CD14-positive monocyte (primary cell): ENCODE results near the gene SKA2. TPM values are rescaled to one million over a fixed set of nuclear protein-coding genes. Genes with fewer than 3 reads are reported as not detected.

ENCODE experiments used
- DNase-seq, 3 donors: peaks; one replicate each; pipeline ENCODE4 v3.0.0-alpha.2; 2011 to 2022
- H2AFZ ChIP-seq: 2 replicates; pipeline ENCODE4 v1.6.0; 2012; ENCODE audit warnings: mild to moderate bottlenecking, low read depth, low read length, inconsistent platforms; ENCODE audit not compliant: insufficient read depth, poor library complexity, severe bottlenecking
- H3K27ac ChIP-seq, 2 donors: 1 replicate in 1 of 2; 2 replicates in 1 of 2; pipeline ENCODE4 v1.5.1; 2012 to 2013; ENCODE audit warnings: low read length in 2 of 2, control low read depth in 1 of 2, inconsistent platforms in 1 of 2, low read depth in 1 of 2, mild to moderate bottlenecking in 1 of 2
- H3K27me3 ChIP-seq, 2 donors: one replicate each; pipeline versions ENCODE4 v1.6.0 to v1.6.1; 2011 to 2013; ENCODE audit warnings: low read length in 2 of 2; ENCODE audit not compliant: control insufficient read depth in 2 of 2, insufficient read depth in 2 of 2
- H3K36me3 ChIP-seq, 2 donors: replicated peaks in 1 of 2; 1 replicate in 1 of 2; 2 replicates in 1 of 2; pipeline versions ENCODE4 v1.5.1 to v1.6.1; 2012 to 2013; ENCODE audit warnings: low read length in 2 of 2, control low read depth in 1 of 2, inconsistent platforms in 1 of 2, mild to moderate bottlenecking in 1 of 2; ENCODE audit not compliant: insufficient read depth in 2 of 2, control insufficient read depth in 1 of 2
- H3K4me1 ChIP-seq, 2 donors: 1 replicate in 1 of 2; 2 replicates in 1 of 2; pipeline versions ENCODE4 v1.5.1 to v1.6.1; 2012 to 2013; ENCODE audit warnings: low read length in 2 of 2, control low read depth in 1 of 2, inconsistent platforms in 1 of 2, mild to moderate bottlenecking in 1 of 2, moderate library complexity in 1 of 2; ENCODE audit not compliant: insufficient read depth in 2 of 2, control insufficient read depth in 1 of 2
- H3K4me2 ChIP-seq: replicated peaks from 2 replicates; pipeline ENCODE3; 2012; ENCODE audit warnings: low read length, moderate library complexity, mild to moderate bottlenecking; ENCODE audit not compliant: poor library complexity, severe bottlenecking; ENCODE audit errors: extremely low read depth
- H3K4me3 ChIP-seq, 3 experiments: fragments of 200-600 bp in 1 of 3; sonication (generic) in 1 of 3; replicated peaks in 1 of 3; 1 replicate in 2 of 3; 2 replicates in 1 of 3; pipeline ENCODE4 v1.5.1; 2011 to 2013; ENCODE audit warnings: low read length in 3 of 3, mild to moderate bottlenecking in 3 of 3, control low read depth in 2 of 3, low read depth in 2 of 3, inconsistent platforms in 1 of 3, moderate library complexity in 1 of 3
- H3K79me2 ChIP-seq: 2 replicates; pipeline ENCODE4 v1.6.0; 2012; ENCODE audit warnings: mild to moderate bottlenecking, control low read depth, inconsistent platforms, low read length, moderate library complexity; ENCODE audit not compliant: insufficient read depth
- H3K9ac ChIP-seq: 2 replicates; pipeline ENCODE4 v1.6.0; 2017; ENCODE audit warnings: low read length, mild to moderate bottlenecking; ENCODE audit not compliant: insufficient read depth, poor library complexity, severe bottlenecking
- H3K9me3 ChIP-seq, 2 donors: replicated peaks in 1 of 2; 1 replicate in 1 of 2; 2 replicates in 1 of 2; pipeline versions ENCODE4 v1.5.1 to v1.6.1; 2012 to 2013; ENCODE audit warnings: low read length in 2 of 2, control low read depth in 1 of 2; ENCODE audit not compliant: control insufficient read depth in 1 of 2, insufficient read depth in 1 of 2
- H4K20me1 ChIP-seq: 2 replicates; pipeline ENCODE4 v1.6.0; 2012; ENCODE audit warnings: mild to moderate bottlenecking, low read length, control low read depth, moderate library complexity; ENCODE audit not compliant: insufficient read depth
- H3K27ac Mint-ChIP-seq, 7 donors: one replicate each; pipeline ENCODE4 v1.8.0; 2020; ENCODE audit warnings: mild to moderate bottlenecking in 7 of 7, mixed read lengths in 7 of 7, moderate library complexity in 6 of 7, inconsistent platforms in 2 of 7
- H3K27me3 Mint-ChIP-seq, 3 donors: one replicate each; pipeline ENCODE4 v1.8.0; 2021 to 2022; ENCODE audit warnings: low read depth in 3 of 3, mild to moderate bottlenecking in 3 of 3, mixed read lengths in 3 of 3, moderate library complexity in 3 of 3, inconsistent platforms in 1 of 3
- H3K36me3 Mint-ChIP-seq, 2 donors: one replicate each; pipeline ENCODE4 v1.8.0; 2020; ENCODE audit warnings: mixed read lengths in 2 of 2, inconsistent platforms in 1 of 2, mild to moderate bottlenecking in 1 of 2
- H3K4me1 Mint-ChIP-seq: one replicate; pipeline ENCODE4 v1.8.0; 2020; ENCODE audit warnings: mild to moderate bottlenecking, mixed read lengths
- H3K4me3 Mint-ChIP-seq, 2 donors: one replicate each; pipeline ENCODE4 v1.8.0; 2020; ENCODE audit warnings: mild to moderate bottlenecking in 2 of 2, mixed read lengths in 2 of 2, moderate library complexity in 1 of 2
- H3K9me3 Mint-ChIP-seq, 7 donors: one replicate each; pipeline ENCODE4 v1.8.0; 2020 to 2022; ENCODE audit warnings: mixed read lengths in 7 of 7, mild to moderate bottlenecking in 6 of 7, moderate library complexity in 6 of 7, inconsistent platforms in 2 of 7
- CTCF ChIP-seq: fragments of 200-600 bp; IDR thresholded peaks from one replicate; pipeline ENCODE4 v1.8.0; 2022; ENCODE audit warnings: antibody characterized with exemption, mild to moderate bottlenecking
- WGBS: methylation state at CpG from one replicate; pipeline ENCODE4 v1.1.5; 2013; ENCODE audit warnings: missing lambda C conversion rate; ENCODE audit not compliant: insufficient coverage; 5-methylcytosine and 5-hydroxymethylcytosine counted together
- intact Hi-C, 2 donors: fragments of 100-400 bp; cut with micrococcal nuclease; formaldehyde crosslinking; loops; one replicate each; pipeline versions ENCODE4 v1.15.0 to v1.15.1; 2023
- polyA plus RNA-seq, 3 donors: library from polyadenylated mRNA; depleted of rRNA in 1 of 3; unstranded in 2 of 3; stranded (reverse) in 1 of 3; fragments of 300-500 nt in 2 of 3; fragments of >200 nt in 1 of 3; fragmentation: Illumina TruSeq in 2 of 3; gene quantifications; 1 replicate in 2 of 3; 2 replicates in 1 of 3; pipeline ENCODE4 v1.2.3, GENCODE V29; 2012 to 2021

Gene SKA2
- polyA plus RNA-seq, 3 donors: 3.1 to 20.4 (median 19.2) TPM

- Histone ChIP-seq H3K4me2 (no peak overlapping the region), H3K9me3 (peaks cover 0 to 3% of the 10 kb centered on the region in 2 donors), H3K4me1 (peaks cover 7 to 16% of the 10 kb centered on the region in 2 donors), H4K20me1 (no peaks in the 10 kb centered on the region), H2AFZ (no peak overlapping the region), H3K4me3 (no peak overlapping the region), H3K27me3 (no peaks in the 10 kb centered on the region), H3K27ac (peak overlapping the region in 1 of 2 donors; percentile 66), H3K79me2 (peaks cover 77% of the 10 kb centered on the region), H3K36me3 (peaks cover 26 to 28% of the 10 kb centered on the region in 2 donors), H3K9ac (no peak overlapping the region)
- H3K27me3 Mint-ChIP-seq: no peaks in the 10 kb centered on the region
- peaks cover 16 to 42% of the 10 kb centered on the region in 2 donors for H3K36me3 Mint-ChIP-seq
- H3K4me1 Mint-ChIP-seq: peaks cover 16% of the 10 kb centered on the region
- intact Hi-C loops: no loop called here
- DNase-seq: peak; percentile 43 to 74 (median 57)
- no CpG with 5 or more reads among the region's 2 CpGs for WGBS
- no peak for TF ChIP-seq CTCF
- peak overlapping the region; percentile 43 to 79 (median 78) for H3K27ac Mint-ChIP-seq
- peaks cover 0 to 2% (median under 1%) of the 10 kb centered on the region in 7 donors for H3K9me3 Mint-ChIP-seq
- no peak overlapping the region for H3K4me3 Mint-ChIP-seq
These were observed 12.6 kb upstream of the SKA2 start for GRCh38 chr17:59167571-59168001.

DNA sequence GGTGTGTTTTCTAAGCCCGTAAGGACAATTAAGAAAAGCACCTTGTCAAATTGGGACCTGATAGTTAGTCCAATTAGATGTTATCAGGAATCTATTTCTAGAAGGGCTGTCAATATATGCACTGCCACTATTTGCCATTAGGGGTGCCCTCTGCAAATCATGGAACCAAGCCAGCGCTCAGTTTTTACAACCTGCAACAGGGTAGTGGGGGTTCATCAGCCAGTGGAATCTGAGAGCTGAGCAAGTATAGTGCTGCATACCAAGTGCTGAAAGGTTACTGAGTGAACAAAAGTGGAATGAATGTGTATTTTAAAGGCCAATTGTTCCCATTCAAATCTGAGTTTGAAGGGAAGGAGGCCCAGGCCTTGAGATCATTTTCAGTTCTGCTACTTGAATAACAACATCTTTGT lies 11.0 kb upstream of the SKA2 start:
- no CpG with 5 or more reads among the region's 2 CpGs for WGBS

More for the DNA sequence above, 11.0 kb upstream of the SKA2 start:
- H3K27ac ChIP-seq: peak overlapping the region in 1 of 2 donors; percentile 57
- H3K9me3 ChIP-seq: no peaks in the 10 kb centered on the region
- no peak overlapping the region for H3K9ac ChIP-seq
- peaks cover 85% of the 10 kb centered on the region for H3K79me2 ChIP-seq
- Mint-ChIP-seq H3K4me3 (peak overlapping the region in 1 of 2 donors; percentile 62), H3K36me3 (peaks cover 14 to 46% of the 10 kb centered on the region in 2 donors), H3K27ac (peak overlapping the region in 5 of 7 donors; percentile 21 to 74 (median 48)), H3K9me3 (no peaks in the 10 kb centered on the region), H3K27me3 (no peaks in the 10 kb centered on the region), H3K4me1 (peaks cover 18% of the 10 kb centered on the region)
- H2AFZ ChIP-seq: peak overlapping the region; percentile 66
- no peak overlapping the region for H3K4me3 ChIP-seq
- DNase-seq: peak in 2 of 3 donors; percentile 19 to 25
- intact Hi-C loops: no loop called here
- H3K36me3 ChIP-seq: peaks cover 16 to 23% of the 10 kb centered on the region in 2 donors
- peak; percentile 77 for TF ChIP-seq CTCF
- peaks cover 7 to 16% of the 10 kb centered on the region in 2 donors for H3K4me1 ChIP-seq
- no peaks in the 10 kb centered on the region for H4K20me1 ChIP-seq
- peak overlapping the region; percentile 8 for H3K4me2 ChIP-seq
- no peaks in the 10 kb centered on the region for H3K27me3 ChIP-seq
